ENCODE measurements around the gene PIK3C2A.

Gene PIK3C2A

GRCh38 chr11:17179970-17180369 lies 27.8 kb downstream of the PIK3C2A start:
- Histone ChIP-seq H3K27me3 (ENCODE audit: insufficient read depth, low read depth) (no peaks in the 10 kb centered on the region), H3K9ac (no peak overlapping the region), H3K4me1 (ENCODE audit: low read depth, poor library complexity, severe bottlenecking) (peaks cover 5% of the 10 kb centered on the region), H3K4me2 (no peak overlapping the region), H4K20me1 (ENCODE audit: insufficient read depth) (no peaks in the 10 kb centered on the region), H3K79me2 (ENCODE audit: insufficient read depth, low read depth) (0 out of 2 replicates have a peak, but pooled peaks cover 6% of the 10 kb centered on the region), H3K36me3 (ENCODE audit: insufficient read depth) (no peaks in the 10 kb centered on the region), H3K4me3 (IDR thresholded peaks at IDR 0.05; ENCODE audit: insufficient read depth, low read depth, low read length) (no peak overlapping the region), H3K27ac (no peak overlapping the region), H2AFZ (ENCODE audit: low read depth) (no peak overlapping the region)
- TF ChIP-seq CTCF (conservative IDR thresholded peaks at IDR 0.05; ENCODE audit: low read depth, low read length) = no peak

GRCh38 chr11:17173332-17173731 lies 34.5 kb downstream of the PIK3C2A start:
- Histone ChIP-seq H3K36me3 (ENCODE audit: insufficient read depth) (no peaks in the 10 kb centered on the region), H3K27me3 (ENCODE audit: insufficient read depth, low read depth) (no peaks in the 10 kb centered on the region), H3K9ac (no peak overlapping the region), H3K27ac (no peak overlapping the region), H3K4me1 (ENCODE audit: low read depth, poor library complexity, severe bottlenecking) (peaks cover 8% of the 10 kb centered on the region), H3K4me2 (no peak overlapping the region), H4K20me1 (ENCODE audit: insufficient read depth) (no peaks in the 10 kb centered on the region), H2AFZ (ENCODE audit: low read depth) (no peak overlapping the region), H3K79me2 (ENCODE audit: insufficient read depth, low read depth) (peaks cover 5% of the 10 kb centered on the region; the same call in 1 of the 2 replicates), H3K4me3 (IDR thresholded peaks at IDR 0.05; ENCODE audit: insufficient read depth, low read depth, low read length) (no peak overlapping the region)
- TF ChIP-seq CTCF (conservative IDR thresholded peaks at IDR 0.05; ENCODE audit: low read depth, low read length) = no peak

DNA sequence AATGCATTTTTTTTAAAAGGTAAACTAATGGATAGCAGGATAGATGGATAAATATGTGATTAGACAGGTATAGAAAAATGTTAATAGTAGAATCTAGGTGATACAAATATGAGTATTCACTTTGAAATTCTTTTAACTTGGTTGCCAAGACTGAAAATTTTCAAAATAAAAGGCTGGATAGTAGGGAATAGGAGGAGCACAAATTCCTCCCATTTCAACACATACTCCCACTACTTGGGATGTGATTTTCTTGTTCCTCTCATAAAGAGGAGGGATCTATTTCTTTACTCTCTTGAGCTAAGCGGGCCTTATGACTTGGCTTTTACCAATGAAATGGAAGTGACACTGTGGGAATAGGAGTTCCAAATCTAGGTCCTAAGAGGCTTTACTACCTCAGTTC lies 35.9 kb downstream of the PIK3C2A start:
- no peak overlapping the region for H3K27ac ChIP-seq
- no peak overlapping the region for H2AFZ ChIP-seq (ENCODE audit: low read depth)
- H3K36me3 ChIP-seq (ENCODE audit: insufficient read depth) = no peaks in the 10 kb centered on the region
- peaks cover 17% of the 10 kb centered on the region for H3K4me1 ChIP-seq (ENCODE audit: low read depth, poor library complexity, severe bottlenecking)
- no peaks in the 10 kb centered on the region for H3K27me3 ChIP-seq (ENCODE audit: insufficient read depth, low read depth)
- no peak overlapping the region for H3K4me3 ChIP-seq (IDR thresholded peaks at IDR 0.05; ENCODE audit: insufficient read depth, low read depth, low read length)
- no peak overlapping the region for H3K4me2 ChIP-seq
- H3K79me2 ChIP-seq (ENCODE audit: insufficient read depth, low read depth) = peaks cover 11% of the 10 kb centered on the region; the same call in 1 of the 2 replicates
- H4K20me1 ChIP-seq (ENCODE audit: insufficient read depth) = no peaks in the 10 kb centered on the region
- TF ChIP-seq CTCF (conservative IDR thresholded peaks at IDR 0.05; ENCODE audit: low read depth, low read length) = no peak
- no peak overlapping the region for H3K9ac ChIP-seq

GRCh38 chr11:17171343-17171742 lies 36.4 kb downstream of the PIK3C2A start:
- H3K27ac ChIP-seq = no peak overlapping the region

More at GRCh38 chr11:17171343-17171742, 36.4 kb downstream of the PIK3C2A start:
- no peaks in the 10 kb centered on the region for H3K27me3 ChIP-seq (ENCODE audit: insufficient read depth, low read depth)
- H4K20me1 ChIP-seq (ENCODE audit: insufficient read depth) = no peaks in the 10 kb centered on the region
- no peak overlapping the region for H3K4me3 ChIP-seq (IDR thresholded peaks at IDR 0.05; ENCODE audit: insufficient read depth, low read depth, low read length)
- H3K9ac ChIP-seq = no peak overlapping the region
- H3K79me2 ChIP-seq (ENCODE audit: insufficient read depth, low read depth) = peaks cover 11% of the 10 kb centered on the region; the same call in 1 of the 2 replicates
- no peaks in the 10 kb centered on the region for H3K36me3 ChIP-seq (ENCODE audit: insufficient read depth)
- no peak for TF ChIP-seq CTCF (conservative IDR thresholded peaks at IDR 0.05; ENCODE audit: low read depth, low read length)
- H2AFZ ChIP-seq (ENCODE audit: low read depth) = no peak overlapping the region
- H3K4me2 ChIP-seq = no peak overlapping the region
- peaks cover 21% of the 10 kb centered on the region for H3K4me1 ChIP-seq (ENCODE audit: low read depth, poor library complexity, severe bottlenecking)
